Breast epithelium (tissue), 4 donors: ENCODE results near the gene FGA. TPM values are rescaled to one million over a fixed set of nuclear protein-coding genes. Genes with fewer than 3 reads are reported as not detected.

Experiments
- DNase-seq, 2 donors: peaks; one replicate each; pipeline ENCODE4 v3.0.0-alpha.2; 2019; ENCODE audit warnings: low spot score in 2 of 2
- H3K27ac ChIP-seq, 2 donors: fragments of 200-600 bp; sonication (generic) in 1 of 2; one replicate each; pipeline ENCODE4 v1.5.1; 2016 to 2019; ENCODE audit warnings: mild to moderate bottlenecking in 1 of 2
- H3K27me3 ChIP-seq, 2 donors: fragments of 200-600 bp; sonication (generic) in 1 of 2; one replicate each; pipeline versions ENCODE4 v1.5.1 to v1.6.0; 2017 to 2019; ENCODE audit warnings: control low read depth in 1 of 2, mild to moderate bottlenecking in 1 of 2
- H3K36me3 ChIP-seq: fragments of 200-600 bp; one replicate; pipeline ENCODE4 v1.5.1; 2019
- H3K4me1 ChIP-seq, 2 donors: fragments of 200-600 bp; sonication (generic); one replicate each; pipeline ENCODE4 v1.5.1; 2016 to 2019; ENCODE audit warnings: control low read depth in 1 of 2
- H3K4me3 ChIP-seq, 3 donors: fragments of 200-600 bp; sonication (generic); 1 replicate in 2 of 3; 2 replicates in 1 of 3; pipeline ENCODE4 v1.5.1; 2016 to 2019; ENCODE audit warnings: mild to moderate bottlenecking in 3 of 3, moderate library complexity in 2 of 3
- H3K9me3 ChIP-seq, 2 donors: fragments of 200-600 bp; sonication (generic) in 1 of 2; one replicate each; pipeline ENCODE4 v1.5.1; 2016 to 2019; ENCODE audit warnings: control low read depth in 1 of 2
- CTCF ChIP-seq, 3 donors: fragments of 450-650 bp; IDR thresholded peaks; one replicate each; pipeline ENCODE4 v1.5.1; 2016 to 2017; ENCODE audit warnings: antibody characterized with exemption in 3 of 3, mild to moderate bottlenecking in 3 of 3, moderate library complexity in 3 of 3
- POLR2A ChIP-seq: fragments of 450-650 bp; IDR thresholded peaks from one replicate; pipeline ENCODE4 v1.6.1; 2016; ENCODE audit warnings: antibody characterized with exemption, mild to moderate bottlenecking, moderate library complexity
- POLR2AphosphoS5 ChIP-seq, 3 donors: sonication (generic); formaldehyde crosslinking; IDR thresholded peaks; one replicate each; pipeline ENCODE4 v1.6.1; 2017; ENCODE audit warnings: antibody characterized with exemption in 3 of 3
- intact Hi-C: fragments of 100-400 bp; cut with DNase I; formaldehyde crosslinking; loops from one replicate; pipeline ENCODE4 v1.15.1; 2023; ENCODE audit warnings: low total_unique reads
- total RNA-seq, 3 donors: library from RNA; depleted of rRNA; stranded (reverse); fragments of >200 nt; gene quantifications; one replicate each; pipeline ENCODE4 v1.1.0, GENCODE V29; 2016

Gene FGA
- total RNA-seq, 3 donors from 2014 or later: 0.66 TPM; not detected in 2

GRCh38 chr4:154578919-154579318 lies 11.6 kb downstream of the FGA start:
- Histone ChIP-seq H3K36me3 (no peaks in the 10 kb centered on the region), H3K4me3 (no peak overlapping the region), H3K9me3 (no peaks in the 10 kb centered on the region), H3K27me3 (no peaks in the 10 kb centered on the region), H3K27ac (no peak overlapping the region), H3K4me1 (no peaks in the 10 kb centered on the region)
- no peak for DNase-seq
- TF ChIP-seq CTCF (IDR thresholded peaks at IDR 0.05): no peak
- no peak for TF ChIP-seq POLR2A
- TF ChIP-seq POLR2AphosphoS5 (IDR thresholded peaks at IDR 0.05): no peak
- intact Hi-C loops: no loop called here

GRCh38 chr4:154577324-154577723 lies 13.2 kb downstream of the FGA start:
- H3K4me1 ChIP-seq: no peaks in the 10 kb centered on the region
- intact Hi-C loops: no loop called here
- H3K27ac ChIP-seq: no peak overlapping the region
- H3K9me3 ChIP-seq: no peaks in the 10 kb centered on the region
- no peak overlapping the region for H3K4me3 ChIP-seq
- TF ChIP-seq POLR2AphosphoS5 (IDR thresholded peaks at IDR 0.05) (no peak), POLR2A (no peak), CTCF (IDR thresholded peaks at IDR 0.05) (no peak)
- no peaks in the 10 kb centered on the region for H3K27me3 ChIP-seq
- no peak for DNase-seq
- no peaks in the 10 kb centered on the region for H3K36me3 ChIP-seq

GRCh38 chr4:154574311-154574710 lies 16.2 kb downstream of the FGA start:
- no peak overlapping the region for H3K4me3 ChIP-seq
- TF ChIP-seq POLR2A (no peak), POLR2AphosphoS5 (IDR thresholded peaks at IDR 0.05) (no peak), CTCF (IDR thresholded peaks at IDR 0.05) (no peak)
- H3K9me3 ChIP-seq: no peaks in the 10 kb centered on the region
- no peak for DNase-seq
- no peaks in the 10 kb centered on the region for H3K27me3 ChIP-seq
- no peaks in the 10 kb centered on the region for H3K4me1 ChIP-seq
- H3K36me3 ChIP-seq: no peaks in the 10 kb centered on the region
- H3K27ac ChIP-seq: no peak overlapping the region
- intact Hi-C loops: no loop called here

- H3K4me1 ChIP-seq: no peaks in the 10 kb centered on the region
- no peak for TF ChIP-seq POLR2A
- no peak for TF ChIP-seq CTCF (IDR thresholded peaks at IDR 0.05)
- no peak for TF ChIP-seq POLR2AphosphoS5 (IDR thresholded peaks at IDR 0.05)
- no peaks in the 10 kb centered on the region for H3K27me3 ChIP-seq
- H3K36me3 ChIP-seq: no peaks in the 10 kb centered on the region
- H3K9me3 ChIP-seq: no peaks in the 10 kb centered on the region
- no peak for DNase-seq
- H3K4me3 ChIP-seq: no peak overlapping the region
- no peak overlapping the region for H3K27ac ChIP-seq
- intact Hi-C loops: no loop called here
Observed at GRCh38 chr4:154573190-154573870, 17.2 kb downstream of the FGA start.

- intact Hi-C loops: no loop called here
- TF ChIP-seq POLR2A (no peak), POLR2AphosphoS5 (IDR thresholded peaks at IDR 0.05) (no peak), CTCF (IDR thresholded peaks at IDR 0.05) (no peak)
- DNase-seq: no peak
- Histone ChIP-seq H3K27me3 (no peaks in the 10 kb centered on the region), H3K27ac (no peak overlapping the region), H3K4me3 (no peak overlapping the region), H3K36me3 (no peaks in the 10 kb centered on the region), H3K4me1 (no peaks in the 10 kb centered on the region), H3K9me3 (no peaks in the 10 kb centered on the region)
Observed at GRCh38 chr4:154569584-154569983, 21.0 kb downstream of the FGA start.
